Measurements from ENCODE around the gene TASP1.

DNA sequence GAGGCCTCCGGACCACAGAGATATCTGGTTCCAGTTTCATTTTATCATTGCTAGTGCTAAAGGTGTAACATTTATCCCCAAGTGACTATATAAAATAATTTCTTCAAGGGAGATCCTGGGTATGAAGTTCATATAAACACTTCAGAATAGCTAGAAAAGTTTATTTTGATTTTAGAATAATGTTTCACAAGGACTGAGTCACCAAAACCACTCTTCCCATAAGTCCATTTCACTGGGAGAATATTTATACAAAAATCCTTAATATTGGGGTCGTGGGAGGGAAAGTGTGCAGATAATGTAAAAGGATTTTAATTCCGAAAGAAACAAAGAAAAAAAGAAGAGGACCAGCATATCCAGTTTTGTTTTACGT is 289.5 kb downstream of the TASP1 start:
- TF ChIP-seq, protein P1, sequence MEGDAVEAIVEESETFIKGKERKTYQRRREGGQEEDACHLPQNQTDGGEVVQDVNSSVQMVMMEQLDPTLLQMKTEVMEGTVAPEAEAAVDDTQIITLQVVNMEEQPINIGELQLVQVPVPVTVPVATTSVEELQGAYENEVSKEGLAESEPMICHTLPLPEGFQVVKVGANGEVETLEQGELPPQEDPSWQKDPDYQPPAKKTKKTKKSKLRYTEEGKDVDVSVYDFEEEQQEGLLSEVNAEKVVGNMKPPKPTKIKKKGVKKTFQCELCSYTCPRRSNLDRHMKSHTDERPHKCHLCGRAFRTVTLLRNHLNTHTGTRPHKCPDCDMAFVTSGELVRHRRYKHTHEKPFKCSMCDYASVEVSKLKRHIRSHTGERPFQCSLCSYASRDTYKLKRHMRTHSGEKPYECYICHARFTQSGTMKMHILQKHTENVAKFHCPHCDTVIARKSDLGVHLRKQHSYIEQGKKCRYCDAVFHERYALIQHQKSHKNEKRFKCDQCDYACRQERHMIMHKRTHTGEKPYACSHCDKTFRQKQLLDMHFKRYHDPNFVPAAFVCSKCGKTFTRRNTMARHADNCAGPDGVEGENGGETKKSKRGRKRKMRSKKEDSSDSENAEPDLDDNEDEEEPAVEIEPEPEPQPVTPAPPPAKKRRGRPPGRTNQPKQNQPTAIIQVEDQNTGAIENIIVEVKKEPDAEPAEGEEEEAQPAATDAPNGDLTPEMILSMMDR (IDR thresholded peaks at IDR 0.05 in 8 of 11, conservative IDR thresholded peaks at IDR 0.05 in 3 of 11): no peak
- TF ChIP-seq POLR2A (IDR thresholded peaks at IDR 0.05): no peak

Data from spleen (tissue), 7 donors.